Raji (cell line): ENCODE results near the gene PICK1.

Source experiments
- POLR2A ChIP-seq: IDR thresholded peaks from 2 replicates; pipeline ENCODE4 v1.6.1; 2011; ENCODE audit warnings: low read depth, low read length, control low read depth; ENCODE audit not compliant: insufficient read depth

PICK1 gene

DNA sequence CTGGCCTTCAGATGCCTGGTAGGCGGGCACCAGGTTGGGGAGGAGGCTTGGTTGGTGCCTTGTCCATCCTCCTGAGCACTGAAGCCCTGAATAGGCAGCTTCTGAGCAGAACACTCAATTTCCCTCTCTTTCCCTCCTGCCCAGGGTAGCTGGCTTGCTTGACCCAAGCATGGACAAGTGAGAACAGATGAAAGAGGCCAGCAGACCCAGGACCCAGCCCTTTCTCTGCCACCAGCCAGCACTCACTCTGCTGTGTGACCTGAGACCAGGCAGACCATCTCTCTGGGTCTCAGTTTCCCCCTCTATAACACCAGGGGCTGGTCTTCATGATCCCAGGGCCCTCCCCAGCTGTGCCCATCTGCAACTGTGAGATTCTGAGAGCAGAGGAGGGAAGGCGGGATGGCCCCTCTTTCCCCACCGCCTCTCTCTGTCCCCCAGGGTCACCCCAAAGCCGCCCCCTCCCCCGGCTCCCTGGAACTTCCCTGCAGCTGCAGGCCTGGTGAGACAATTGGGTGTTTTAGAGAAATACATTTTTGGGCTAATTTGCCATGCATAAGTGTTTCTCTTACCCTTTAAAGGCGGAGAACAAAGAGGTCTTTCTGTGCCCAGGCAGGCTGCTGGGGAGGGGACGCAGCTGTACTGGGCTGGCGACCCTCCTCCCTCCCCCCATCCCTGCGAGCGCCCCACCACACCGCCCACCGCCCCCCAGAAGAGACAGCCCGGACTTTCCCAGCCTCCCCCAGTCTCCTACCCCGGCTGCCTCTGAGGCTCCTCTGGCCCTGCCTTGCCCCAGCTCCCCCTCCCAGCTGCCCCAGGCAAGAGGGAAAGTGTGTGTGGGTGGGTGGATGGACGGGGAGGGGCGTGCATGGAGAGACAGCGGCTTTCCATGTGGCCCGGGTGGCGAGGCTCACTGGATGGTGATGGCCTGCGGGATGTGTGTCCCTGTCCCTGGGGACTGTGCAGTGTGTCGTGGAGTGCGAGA is 30.8 kb upstream of the PICK1 start:
- no peak for TF ChIP-seq POLR2A

GRCh38 chr22:38027487-38027886 is 29.7 kb upstream of the PICK1 start:
- TF ChIP-seq POLR2A = no peak

DNA sequence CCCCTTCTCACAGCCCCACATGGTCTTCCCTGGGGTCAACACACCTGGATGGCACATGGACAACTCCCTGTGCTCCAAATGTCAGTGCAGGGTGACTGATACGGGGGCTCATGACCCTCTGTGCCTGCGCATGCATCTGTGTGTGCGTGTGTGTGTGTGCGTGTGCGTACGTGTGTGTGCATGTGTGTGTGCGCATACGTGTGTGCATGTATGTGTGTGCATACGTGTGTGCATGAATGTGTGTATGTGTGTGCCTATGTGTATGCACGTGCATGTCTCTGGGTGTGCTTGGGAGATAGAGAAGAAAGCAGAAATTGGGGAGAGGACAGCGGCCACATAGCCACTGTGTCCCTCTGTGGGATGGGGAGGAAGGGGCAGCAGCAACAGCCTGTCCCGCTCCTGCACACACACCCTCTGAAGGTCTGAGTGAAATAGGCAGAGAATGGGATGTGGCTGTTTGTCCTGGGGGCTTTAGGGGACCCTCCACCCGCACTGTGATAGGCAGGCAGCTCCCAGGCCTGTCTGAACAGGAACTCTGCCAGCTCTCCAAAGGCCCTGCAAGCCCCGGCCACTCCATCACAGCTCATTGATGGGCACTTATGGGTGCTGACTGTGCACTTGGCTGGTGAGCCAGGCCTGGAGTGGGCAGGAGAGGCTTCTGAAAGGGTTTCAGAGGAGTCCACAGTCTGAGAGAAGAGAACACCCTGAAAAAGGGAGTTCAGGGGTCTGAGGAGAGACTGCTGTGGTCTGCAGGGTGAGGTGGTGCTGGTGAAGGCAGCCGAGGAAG is 28.7 kb upstream of the PICK1 start:
- no peak for TF ChIP-seq POLR2A

DNA sequence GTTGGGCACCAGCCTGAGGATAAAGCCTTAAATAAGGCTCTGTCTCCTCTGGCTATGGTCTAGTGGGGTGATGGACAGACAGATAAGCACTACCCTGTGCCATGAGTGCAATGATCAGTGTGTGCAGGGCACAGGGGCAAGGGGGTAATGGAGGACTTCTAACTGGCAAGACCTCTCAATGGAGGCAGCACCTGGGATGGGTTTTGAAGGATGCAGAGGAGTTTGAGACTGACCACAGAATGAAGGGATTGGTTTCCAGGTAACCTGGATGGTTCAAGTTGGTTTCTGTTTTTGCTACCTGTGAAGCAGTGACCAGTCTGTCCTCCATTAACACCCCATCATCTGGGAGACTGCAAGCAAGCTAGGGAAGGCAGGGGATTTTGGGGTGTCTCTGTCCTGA is 27.8 kb upstream of the PICK1 start:
- TF ChIP-seq POLR2A = no peak

DNA sequence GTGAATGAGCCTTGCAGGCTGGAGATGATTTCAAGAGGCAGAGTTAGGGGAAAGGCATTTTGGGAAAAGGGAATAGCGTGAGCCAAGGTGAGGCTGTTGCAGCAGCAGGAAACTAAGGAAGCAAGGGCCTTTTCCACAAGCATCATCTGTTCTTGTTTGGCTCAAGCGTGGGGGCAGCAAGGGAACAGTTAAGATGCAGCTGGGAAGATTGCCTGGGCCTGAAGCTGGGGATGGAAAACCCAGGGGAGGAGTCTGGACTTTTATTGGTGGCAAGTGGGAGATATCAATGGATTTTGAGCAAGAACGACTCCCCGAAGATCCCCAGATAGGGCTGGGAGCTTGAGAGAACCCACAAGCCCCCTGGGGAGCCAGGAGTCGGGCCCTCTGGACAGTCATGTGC is 27.3 kb upstream of the PICK1 start:
- TF ChIP-seq POLR2A = no peak

GRCh38 chr22:38030311-38031133 is 26.7 kb upstream of the PICK1 start:
- no peak for TF ChIP-seq POLR2A

DNA sequence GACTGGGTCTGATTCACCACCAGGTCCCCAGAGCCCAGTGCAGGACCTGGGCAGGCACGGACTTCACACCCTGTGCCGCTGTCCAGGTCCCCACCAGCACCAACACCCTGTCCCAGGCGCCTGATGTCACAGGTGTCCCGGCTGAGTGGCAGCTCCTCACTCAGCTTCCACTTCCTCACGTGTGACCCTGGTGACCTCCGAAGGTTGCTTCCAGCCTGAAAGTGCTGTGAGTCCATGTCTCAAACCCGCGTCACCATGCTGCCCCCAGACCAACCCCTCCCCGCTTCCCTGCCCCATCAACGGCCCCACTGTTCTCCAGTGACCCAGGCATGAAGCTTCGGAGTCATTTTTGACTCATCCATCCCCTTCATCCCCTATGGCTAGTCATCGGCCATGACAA is 25.7 kb upstream of the PICK1 start:
- no peak for TF ChIP-seq POLR2A

DNA sequence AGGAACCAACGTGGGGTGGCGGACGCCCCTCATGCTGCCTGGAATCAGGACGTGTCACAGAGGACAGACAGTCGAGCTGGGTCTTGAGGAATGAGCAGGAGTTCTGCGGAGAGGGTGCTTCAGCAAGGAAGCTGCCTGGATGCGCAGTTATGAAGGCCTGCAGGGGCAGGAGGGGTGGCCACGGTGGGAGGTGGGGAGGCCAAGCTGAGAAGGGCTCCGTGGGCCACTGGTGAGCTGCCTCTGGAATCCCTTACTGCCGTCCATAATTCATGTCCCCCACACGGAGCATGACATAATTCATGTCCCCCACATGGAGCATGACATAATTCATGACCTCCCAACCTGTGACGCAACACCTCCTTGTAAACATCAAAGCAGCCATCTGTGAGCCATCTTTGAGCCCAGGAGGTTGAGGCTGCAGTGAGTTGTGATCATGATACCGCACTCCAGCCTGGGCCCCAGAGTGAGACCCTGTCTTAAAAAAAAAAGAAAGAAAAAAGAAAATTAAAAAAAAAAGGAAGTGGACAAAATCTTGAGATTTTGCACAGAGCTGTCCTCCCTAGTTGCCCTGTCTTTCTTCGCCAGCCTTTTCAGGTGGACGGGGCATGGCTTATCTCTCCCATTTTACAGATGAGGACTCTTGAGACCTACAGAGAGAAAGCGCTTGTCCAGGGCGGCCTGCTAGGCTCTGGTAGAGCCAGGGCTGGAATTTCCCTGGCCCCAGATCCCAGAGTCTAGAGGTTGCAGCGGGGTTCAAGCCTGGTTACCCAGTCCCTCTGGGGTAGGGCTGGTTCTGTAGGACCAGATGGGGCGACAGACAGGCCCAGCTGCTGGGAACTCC is 24.3 kb upstream of the PICK1 start:
- no peak for TF ChIP-seq POLR2A

GRCh38 chr22:38033522-38034277 is 23.5 kb upstream of the PICK1 start:
- no peak for TF ChIP-seq POLR2A

GRCh38 chr22:38034278-38034882 is 22.8 kb upstream of the PICK1 start:
- no peak for TF ChIP-seq POLR2A

- no peak for TF ChIP-seq POLR2A
These were observed 22.2 kb upstream of the PICK1 start for GRCh38 chr22:38034884-38035529.

DNA sequence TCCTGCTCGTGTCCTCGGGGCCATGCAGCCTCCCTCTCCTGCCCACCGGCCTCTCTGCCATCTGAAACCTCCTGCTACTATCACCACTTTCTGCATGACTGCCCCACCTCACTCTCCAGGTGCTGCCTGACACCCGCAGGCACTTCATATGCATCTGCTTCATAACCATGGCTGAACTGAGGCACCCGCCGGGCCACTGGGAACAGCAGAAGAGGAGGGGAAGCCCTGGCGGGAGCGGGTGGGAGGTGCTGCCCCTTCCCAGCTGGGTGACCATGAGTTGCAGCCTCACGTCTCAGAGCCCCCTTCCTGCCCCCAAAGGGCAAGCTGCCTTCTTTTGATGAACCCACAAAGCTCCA is 21.7 kb upstream of the PICK1 start:
- no peak for TF ChIP-seq POLR2A
